HG02870 (cell line): ENCODE results near the gene XRCC1.

Experiments used
- ATAC-seq: cut with Tn5 transposase; IDR thresholded peaks from one replicate; pipeline ENCODE4 v1.9.1; 2021; ENCODE audit warnings: mild to moderate bottlenecking, moderate library complexity; ENCODE audit not compliant: unreplicated experiment

XRCC1 gene

GRCh38 chr19:43495082-43495481, 80.2 kb downstream of the XRCC1 start:
- no peak for ATAC-seq
